GM21619 (cell line): ENCODE measurements around the gene DNPEP.
"Not testable (repeated sequence)": the region's sequence is repeated elsewhere in the genome, so short reads cannot be mapped to it uniquely, and the experiment has no call there.

ENCODE experiments used
- ATAC-seq: cut with Tn5 transposase; IDR thresholded peaks from one replicate; pipeline ENCODE4 v1.9.1; 2021; ENCODE audit not compliant: unreplicated experiment

Gene DNPEP

DNA sequence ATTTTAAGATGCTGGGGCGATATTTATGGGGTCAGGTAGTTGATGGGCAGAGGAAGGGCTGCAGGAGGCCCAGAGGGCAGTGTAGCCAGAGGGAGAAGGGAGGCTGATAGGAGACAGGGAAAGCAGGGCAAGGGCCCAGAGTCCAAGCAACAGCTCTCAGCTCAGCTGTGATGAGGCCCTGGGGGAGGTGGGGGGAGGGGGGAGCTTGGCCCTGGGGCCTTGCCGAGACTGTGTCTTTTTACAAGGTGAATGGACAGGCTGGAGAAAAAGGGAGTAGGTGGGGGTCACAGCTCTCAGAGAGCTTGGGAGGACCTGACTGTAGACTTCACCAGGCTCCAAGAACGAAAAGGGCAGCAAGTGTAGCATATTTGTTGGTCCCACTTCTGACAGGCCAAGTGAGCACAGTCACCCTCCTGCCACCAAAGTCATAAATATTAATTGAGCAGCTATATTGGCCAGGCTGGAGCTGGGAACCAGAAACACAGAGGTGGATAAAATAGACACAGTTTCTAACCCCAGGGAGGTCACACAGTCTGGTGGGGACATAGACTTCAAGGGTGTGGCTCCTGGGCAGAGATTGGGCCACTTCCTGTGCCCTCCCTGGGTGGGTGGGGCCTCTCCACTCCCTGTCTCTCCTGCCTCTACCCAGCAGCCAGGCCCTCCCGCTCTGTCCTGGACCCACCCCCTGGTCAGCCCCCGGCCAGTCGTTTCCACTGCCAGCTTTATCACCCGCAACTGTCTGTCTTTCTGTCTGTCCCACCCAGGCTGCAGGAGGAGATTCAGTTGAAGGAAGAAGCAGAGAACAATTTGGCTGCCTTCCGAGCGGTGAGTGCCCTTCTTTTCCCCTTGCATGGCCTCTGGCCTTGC, 31.9 kb upstream of the DNPEP start:
- ATAC-seq: no peak

DNA sequence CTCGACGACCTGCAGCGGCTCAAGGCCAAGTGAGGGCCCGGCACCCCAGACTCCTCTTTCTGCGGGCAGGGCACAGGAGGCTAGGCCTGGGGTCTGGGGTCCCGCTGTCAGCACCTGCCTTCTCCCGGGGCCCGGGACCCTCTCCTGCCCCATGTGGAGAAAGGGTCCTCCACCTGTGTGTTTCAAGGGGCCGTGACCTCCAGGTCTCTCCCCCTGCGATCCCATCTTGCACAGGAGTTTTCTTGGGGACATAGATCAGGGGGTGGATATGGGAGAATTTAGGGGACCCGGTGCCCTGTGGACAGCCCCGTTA, 31.3 kb upstream of the DNPEP start:
- no peak for ATAC-seq

DNA sequence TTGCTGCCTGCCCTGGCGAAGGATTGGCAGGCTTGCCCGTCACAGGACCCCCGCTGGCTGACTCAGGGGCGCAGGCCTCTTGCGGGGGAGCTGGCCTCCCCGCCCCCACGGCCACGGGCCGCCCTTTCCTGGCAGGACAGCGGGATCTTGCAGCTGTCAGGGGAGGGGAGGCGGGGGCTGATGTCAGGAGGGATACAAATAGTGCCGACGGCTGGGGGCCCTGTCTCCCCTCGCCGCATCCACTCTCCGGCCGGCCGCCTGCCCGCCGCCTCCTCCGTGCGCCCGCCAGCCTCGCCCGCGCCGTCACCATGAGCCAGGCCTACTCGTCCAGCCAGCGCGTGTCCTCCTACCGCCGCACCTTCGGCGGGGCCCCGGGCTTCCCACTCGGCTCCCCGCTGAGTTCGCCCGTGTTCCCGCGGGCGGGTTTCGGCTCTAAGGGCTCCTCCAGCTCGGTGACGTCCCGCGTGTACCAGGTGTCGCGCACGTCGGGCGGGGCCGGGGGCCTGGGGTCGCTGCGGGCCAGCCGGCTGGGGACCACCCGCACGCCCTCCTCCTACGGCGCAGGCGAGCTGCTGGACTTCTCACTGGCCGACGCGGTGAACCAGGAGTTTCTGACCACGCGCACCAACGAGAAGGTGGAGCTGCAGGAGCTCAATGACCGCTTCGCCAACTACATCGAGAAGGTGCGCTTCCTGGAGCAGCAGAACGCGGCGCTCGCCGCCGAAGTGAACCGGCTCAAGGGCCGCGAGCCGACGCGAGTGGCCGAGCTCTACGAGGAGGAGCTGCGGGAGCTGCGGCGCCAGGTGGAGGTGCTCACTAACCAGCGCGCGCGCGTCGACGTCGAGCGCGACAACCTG, 30.7 kb upstream of the DNPEP start, which contains the start of gene DES:
Gene DES (plus strand): TSS at position 223 of the 857 bp plus-strand sequence. CDS start 86 bp downstream, at position 309.
- no peak for ATAC-seq

DNA sequence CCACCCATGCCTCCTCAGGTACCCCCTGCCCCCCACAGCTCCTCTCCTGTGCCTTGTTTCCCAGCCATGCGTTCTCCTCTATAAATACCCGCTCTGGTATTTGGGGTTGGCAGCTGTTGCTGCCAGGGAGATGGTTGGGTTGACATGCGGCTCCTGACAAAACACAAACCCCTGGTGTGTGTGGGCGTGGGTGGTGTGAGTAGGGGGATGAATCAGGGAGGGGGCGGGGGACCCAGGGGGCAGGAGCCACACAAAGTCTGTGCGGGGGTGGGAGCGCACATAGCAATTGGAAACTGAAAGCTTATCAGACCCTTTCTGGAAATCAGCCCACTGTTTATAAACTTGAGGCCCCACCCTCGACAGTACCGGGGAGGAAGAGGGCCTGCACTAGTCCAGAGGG, 29.7 kb upstream of the DNPEP start:
- ATAC-seq: no peak

DNA sequence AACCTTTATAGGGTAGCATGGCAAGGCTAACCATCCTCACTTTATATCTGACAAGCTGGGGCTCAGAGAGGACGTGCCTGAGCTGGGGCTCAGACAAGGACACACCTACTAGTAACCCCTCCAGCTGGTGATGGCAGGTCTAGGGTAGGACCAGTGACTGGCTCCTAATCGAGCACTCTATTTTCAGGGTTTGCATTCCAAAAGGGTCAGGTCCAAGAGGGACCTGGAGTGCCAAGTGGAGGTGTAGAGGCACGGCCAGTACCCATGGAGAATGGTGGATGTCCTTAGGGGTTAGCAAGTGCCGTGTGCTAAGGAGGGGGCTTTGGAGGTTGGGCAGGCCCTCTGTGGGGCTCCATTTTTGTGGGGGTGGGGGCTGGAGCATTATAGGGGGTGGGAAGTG, 29.2 kb upstream of the DNPEP start:
- no peak for ATAC-seq

DNA sequence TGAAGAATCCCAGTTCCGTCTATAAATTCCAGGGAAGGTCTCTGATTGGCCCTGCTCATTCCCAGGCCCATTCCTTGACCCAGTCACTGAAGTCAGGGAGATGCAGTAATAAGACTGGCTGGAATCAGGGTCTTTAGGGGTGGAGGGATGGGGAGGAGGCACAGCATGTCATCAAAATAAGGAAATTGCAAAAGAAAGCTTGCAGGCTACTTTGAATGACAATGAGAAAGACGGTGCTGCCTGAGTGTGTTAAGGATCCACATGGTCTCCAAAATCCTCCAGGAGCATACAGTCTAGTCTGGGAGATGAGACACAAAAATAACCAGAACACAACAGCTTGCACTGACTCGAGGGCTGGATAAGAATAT, 28.5 kb upstream of the DNPEP start:
- ATAC-seq: no peak

DNA sequence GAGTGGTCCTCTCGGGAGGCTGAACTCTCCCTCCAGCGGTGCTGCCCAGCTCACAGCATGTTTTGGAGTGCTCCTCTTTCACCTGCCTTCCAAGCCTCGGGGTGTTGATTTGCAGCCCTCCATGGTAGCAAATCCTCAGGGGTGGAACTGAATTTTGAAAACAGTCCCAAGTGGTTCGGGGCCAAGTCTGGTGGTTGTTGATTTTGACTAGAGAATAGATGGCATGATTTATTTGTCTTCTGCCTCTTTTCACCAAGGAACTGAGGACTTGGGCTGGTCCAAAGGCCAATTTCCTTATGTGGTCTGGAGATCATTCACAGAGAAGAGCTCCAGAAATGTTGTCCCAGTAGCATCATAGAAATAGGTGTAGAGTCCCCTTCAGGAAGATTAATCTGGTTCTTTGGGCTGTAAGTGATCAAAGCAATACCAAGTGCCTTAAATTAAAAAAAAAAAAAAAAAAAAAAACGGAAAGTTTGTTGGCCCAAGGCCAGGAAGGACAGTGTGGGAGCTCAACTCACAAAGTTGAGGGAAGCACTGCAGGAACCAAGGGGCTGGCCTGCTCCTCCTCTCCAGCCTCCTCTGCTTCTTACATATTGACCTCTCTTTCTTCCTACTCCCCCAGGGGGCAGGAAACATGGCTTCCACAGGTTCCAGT, 28.0 kb upstream of the DNPEP start:
- no peak for ATAC-seq

DNA sequence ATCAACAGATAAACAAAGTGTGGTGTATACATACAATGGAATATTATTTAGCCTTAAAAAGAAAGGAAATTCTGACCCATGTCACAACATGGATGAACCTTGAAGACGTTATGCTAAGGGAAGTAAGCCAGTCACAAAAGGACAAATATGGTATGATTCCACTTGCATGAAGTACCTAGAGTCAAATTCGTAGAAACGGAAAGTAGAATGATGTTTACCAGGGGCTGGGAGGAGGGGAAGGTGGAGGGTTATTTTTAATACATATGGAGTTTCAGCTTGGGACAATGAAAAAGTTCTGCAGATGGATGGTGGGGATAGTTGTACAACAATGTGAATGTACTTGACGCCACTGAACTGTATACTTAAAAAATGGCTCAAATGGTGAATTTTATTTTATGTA, 27.1 kb upstream of the DNPEP start:
- no peak for ATAC-seq

DNA sequence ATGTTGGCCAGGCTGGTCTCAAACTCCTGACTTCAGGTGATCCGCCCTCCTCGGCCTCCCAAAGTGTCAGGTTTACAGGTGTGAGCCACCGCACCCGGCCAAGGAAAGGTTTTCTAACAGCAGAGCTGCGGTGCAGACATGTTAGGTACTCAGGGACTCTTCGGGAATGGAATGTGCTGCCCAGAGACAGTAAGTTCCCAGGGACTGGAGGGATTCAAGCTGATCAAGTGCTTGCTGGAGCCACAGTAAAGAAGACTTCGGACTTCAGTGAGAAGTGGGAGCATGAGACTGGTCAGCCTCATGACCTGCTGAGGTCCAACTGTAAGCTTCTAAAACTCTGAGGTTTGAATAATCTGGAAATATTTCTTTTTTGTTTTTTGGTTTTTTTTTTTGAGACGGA, 22.7 kb upstream of the DNPEP start:
- ATAC-seq: no peak

DNA sequence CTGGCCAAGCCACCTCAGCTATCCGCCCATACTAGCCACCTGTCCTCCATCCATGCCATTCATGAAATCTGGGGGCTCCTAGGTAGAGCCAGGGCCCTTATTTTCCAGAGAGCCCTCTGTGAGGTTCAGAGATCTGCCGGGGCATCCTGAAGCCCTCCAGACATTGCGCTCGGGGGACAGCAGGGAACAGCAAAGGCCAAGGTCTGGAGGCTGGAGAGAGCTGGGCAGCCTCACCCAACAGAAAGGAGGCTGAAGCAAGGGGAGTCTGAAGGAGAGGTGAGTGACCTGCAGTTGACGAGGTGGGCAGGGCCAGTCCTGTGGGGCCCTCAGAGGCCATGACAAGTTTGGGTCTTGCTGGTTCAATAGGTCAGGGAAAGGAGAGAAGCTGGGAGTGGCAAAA, 21.9 kb upstream of the DNPEP start:
- no peak for ATAC-seq

DNA sequence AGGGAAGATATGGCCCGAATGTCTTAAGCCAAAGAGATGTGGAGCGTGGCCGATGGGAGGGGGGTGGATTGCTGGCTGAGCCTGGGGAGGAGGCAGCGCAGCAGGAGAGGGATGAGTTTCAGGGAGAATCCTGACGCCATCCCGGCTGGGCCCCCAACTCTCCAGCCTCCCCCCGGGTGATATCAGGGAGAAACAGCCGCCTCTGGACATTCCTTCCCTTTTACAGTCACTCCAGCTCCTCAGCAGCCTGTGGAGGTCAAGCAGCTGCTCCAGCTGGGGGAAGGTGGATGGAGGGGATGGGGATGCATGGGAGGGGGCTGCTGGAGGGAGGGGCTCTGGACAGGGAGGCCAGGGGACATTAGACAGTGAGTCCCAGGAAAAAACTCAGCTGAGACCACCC, 20.9 kb upstream of the DNPEP start:
- ATAC-seq: no peak

DNA sequence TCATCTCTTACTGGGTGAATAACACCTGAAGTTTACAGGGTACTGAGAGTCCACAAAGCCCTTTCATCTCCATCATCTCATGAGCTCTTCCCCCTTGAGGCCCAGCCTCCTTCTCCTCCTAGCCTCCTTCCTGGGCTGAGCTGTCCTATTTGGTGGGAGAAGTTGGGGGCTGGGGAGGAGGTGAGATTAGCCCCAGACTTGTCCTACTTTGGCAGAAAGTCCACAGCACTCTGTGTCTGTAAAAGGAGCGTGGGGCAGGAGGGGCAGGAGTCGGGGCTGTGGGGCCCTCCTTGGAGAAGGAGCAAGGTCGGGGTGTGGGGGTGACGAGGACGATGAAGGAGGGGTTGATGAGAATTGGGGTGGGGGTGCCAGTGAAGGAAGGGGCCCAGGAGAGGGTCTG, 20.5 kb upstream of the DNPEP start:
- ATAC-seq: no peak

DNA sequence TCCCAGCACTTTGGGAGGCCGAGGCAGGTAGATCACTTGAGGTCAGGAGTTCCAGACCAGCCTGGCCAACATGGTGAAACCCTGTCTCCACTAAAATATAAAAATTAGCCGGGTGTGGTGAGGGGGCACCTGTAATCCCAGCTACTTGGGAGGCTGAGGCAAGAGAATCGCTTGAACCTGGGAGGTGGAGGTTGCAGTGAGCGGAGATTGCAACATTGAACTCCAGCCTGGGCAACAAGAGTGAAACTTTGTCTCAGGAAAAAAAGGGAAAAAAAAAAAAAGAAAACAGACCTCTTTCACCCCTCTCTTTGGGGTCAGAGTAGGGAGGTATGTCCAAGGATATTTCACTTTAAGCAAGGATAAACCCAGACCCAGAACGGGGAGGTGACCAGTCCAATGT, 19.6 kb upstream of the DNPEP start:
- ATAC-seq: not testable (repeated sequence)

DNA sequence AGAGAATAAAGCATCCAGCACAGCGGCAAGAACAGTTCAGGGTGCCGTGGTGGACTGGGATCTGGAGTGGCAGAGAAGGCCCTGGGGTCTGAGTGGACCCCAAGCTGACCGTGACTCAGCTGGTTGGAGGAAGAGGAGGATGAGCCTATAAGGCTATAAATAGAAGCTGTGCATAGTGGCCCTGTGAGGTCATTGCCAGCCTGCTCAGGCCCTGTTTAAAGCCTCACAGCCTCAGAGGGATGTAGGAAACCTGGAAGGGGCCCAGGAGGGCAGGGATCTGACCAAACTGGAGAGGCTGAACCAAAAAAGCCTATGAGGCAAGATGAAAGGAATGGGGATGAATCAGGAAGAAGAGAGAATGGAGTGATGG, 19.1 kb upstream of the DNPEP start:
- ATAC-seq: no peak

DNA sequence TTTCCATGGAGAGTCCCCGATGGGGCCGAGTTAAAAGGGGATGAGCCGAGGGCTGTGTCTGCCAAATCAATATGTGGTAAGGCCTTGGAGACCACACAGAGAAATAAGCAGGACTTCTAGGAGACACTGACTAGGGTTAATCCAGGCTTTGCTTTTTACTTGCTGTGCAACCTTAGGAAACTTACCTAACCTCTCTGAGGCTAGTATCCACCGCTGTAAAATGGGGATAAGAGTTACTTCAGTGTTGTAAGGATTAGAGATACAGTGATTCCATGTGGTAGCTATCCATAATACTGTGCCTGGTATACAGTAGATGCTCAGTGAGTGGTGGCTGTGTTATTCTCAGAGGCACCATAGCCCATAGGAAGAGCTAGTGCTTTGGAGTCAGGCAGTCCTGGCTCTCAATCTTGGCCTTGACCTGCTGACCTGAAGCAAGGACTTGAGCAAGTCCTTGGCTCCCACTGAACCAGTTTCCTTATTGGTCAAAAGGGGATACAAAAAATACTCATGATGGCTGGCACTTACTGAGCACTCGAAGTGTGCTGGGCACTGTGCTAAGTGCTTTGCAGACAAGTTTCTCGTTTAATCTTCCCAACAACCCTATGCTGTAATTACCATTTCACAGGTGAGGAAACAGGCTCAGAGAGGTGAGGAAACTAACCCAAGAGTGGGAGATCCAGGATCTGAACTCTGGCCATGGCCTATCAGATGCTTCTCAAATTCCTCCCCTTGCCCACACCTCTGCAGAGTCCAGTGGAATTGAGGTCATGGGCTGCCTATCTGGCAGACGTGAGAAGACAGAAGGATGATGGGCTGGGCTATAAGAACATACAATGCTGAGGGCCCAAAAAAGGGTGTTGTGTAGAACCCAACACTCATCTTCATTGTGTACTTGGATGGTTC, 18.5 kb upstream of the DNPEP start:
- no peak for ATAC-seq

DNA sequence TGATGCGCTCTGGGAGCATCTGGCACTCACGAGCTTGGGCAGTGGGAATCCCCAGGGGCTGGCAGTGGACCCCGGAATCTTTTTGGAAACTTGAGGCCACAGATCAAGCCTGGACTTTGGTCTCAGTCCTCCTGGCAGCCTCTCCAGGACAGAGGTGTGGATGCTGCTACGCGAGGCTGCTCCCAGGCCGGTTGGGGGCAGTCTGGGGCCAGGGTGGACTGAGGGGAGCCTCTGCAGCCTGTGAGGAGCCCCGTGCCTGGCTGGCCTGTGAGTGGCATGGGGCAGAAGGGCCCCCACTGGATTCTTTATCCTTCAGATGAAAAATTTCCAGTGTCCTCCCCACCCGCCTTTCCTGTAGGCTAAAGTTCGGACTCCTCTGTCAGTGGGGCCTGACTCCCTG, 17.7 kb upstream of the DNPEP start:
- no peak for ATAC-seq

DNA sequence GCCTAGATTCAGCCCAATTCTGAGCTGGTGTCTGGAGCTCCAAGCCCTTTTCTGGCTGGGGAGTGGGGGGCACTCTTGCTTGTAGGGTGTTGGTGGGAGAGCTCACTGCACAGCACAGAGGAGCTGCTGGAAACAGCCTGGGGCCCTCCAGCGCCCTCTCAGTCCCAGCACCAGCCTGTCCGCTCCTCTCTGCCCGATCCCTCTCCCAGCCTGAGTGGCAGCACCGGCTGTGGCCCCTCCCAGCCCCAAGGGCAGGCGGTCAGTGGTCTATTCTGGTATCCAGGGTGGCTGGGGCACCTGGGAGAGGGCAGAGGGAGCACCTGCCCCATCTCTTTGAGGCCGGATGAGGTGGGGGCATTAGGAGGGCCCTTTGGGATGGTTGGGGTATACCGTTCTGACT, 17.2 kb upstream of the DNPEP start:
- no peak for ATAC-seq

DNA sequence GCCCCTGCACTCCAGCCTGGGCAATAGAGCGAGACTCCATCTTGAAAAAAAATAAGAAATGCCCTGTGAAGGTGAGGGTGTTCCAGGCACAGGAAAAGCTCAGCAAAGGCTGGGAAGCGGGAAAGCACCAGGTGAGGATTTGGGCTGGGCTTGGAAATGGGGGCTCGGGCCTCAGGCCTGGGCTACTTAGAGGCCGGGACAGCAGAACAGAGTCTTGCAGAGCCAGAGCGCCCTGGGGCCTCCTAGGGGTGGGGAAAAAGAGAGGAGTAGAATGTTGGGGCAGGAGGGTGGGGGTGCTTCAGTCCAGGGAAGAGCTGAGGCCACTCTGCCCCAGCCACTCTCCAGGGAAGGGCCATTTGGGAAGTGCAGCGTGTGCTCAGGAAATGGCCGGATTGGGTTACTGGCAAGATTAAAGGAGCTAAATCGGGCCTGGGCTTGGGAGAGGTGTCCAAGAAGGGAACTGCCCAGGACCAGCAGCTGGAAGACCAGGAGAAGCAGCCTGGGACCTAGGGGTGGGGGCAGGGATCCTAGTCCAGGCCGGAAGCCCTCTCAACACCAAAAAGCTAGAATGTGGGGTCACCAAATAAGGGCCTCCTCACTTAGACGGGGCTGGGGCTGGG, 16.7 kb upstream of the DNPEP start:
- ATAC-seq: no peak

DNA sequence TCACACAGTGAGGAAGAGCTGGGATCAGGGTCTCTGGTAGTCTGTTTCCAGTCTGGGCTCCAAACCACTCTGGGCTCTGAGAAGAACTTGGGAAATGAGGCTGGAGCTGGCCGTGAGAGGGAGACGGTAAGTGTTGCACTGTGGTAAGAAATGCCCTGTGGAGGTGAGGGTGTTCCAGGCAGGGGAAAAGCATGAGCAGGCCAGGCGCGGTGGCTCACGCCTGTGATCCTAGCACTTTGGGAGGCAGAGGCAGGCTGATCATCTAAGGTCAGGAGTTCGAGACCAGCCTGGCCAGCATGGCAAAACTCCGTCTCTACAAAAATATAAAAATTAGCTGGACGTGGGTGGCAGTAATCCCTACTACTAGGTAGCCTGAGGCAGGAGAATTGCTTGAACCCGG, 16.1 kb upstream of the DNPEP start:
- no peak for ATAC-seq
